Kidney tubule cell (primary cell): ENCODE results near the gene MAMDC4.
"Not testable (repeated sequence)": the region's sequence is repeated elsewhere in the genome, so short reads cannot be mapped to it uniquely, and the experiment has no call there.

Experiments used
- DNase-seq: peaks from one replicate; pipeline ENCODE4 v3.0.0-alpha.2; 2018; ENCODE audit warnings: low spot score

Gene MAMDC4

GRCh38 chr9:136825295-136826187 is 26.6 kb upstream of the MAMDC4 start:
- no peak for DNase-seq

- no peak for DNase-seq
These were observed 26.0 kb upstream of the MAMDC4 start for GRCh38 chr9:136826188-136826541.

- no peak for DNase-seq
These were observed 25.2 kb upstream of the MAMDC4 start for GRCh38 chr9:136826703-136827582.

GRCh38 chr9:136827794-136828473 is 24.2 kb upstream of the MAMDC4 start:
- DNase-seq: no peak

- DNase-seq: no peak
These were observed 23.5 kb upstream of the MAMDC4 start for GRCh38 chr9:136828474-136829140.

GRCh38 chr9:136829412-136829811 is 22.7 kb upstream of the MAMDC4 start:
- DNase-seq: no peak

GRCh38 chr9:136829981-136830885 is 21.9 kb upstream of the MAMDC4 start:
- DNase-seq: no peak

GRCh38 chr9:136831002-136831719 is 21.0 kb upstream of the MAMDC4 start:
- no peak for DNase-seq

- DNase-seq: no peak
These were observed 20.4 kb upstream of the MAMDC4 start for GRCh38 chr9:136831720-136832104.

- no peak for DNase-seq
These were observed 19.6 kb upstream of the MAMDC4 start for GRCh38 chr9:136832581-136832980.

- DNase-seq: not testable (repeated sequence)
These were observed 18.6 kb upstream of the MAMDC4 start for GRCh38 chr9:136833381-136834048.

GRCh38 chr9:136835162-136835931 is 16.8 kb upstream of the MAMDC4 start:
- DNase-seq: no peak

GRCh38 chr9:136835932-136836904 is 15.9 kb upstream of the MAMDC4 start:
- no peak for DNase-seq

- DNase-seq: no peak
These were observed 14.8 kb upstream of the MAMDC4 start for GRCh38 chr9:136837146-136837855.

GRCh38 chr9:136837856-136838277 is 14.3 kb upstream of the MAMDC4 start:
- DNase-seq: not testable (repeated sequence)

GRCh38 chr9:136838314-136839228 is 13.6 kb upstream of the MAMDC4 start:
- no peak for DNase-seq
